Prostate gland (tissue), 2 donors: ENCODE data around the gene TMEM131L.

ENCODE experiments used
- POLR2A ChIP-seq: fragments of 450-650 bp; IDR thresholded peaks from one replicate; pipeline ENCODE4 v1.6.1; 2016; ENCODE audit warnings: antibody characterized with exemption, mild to moderate bottlenecking
- TF ChIP-seq, protein P1 (sequence below), 4 experiments: fragments of 200-600 bp in 2 of 4; fragments of 450-650 bp in 2 of 4; sonication (generic) in 2 of 4; IDR thresholded peaks; 1 replicate in 3 of 4; 2 replicates in 1 of 4; pipeline ENCODE4 v1.5.1; 2016 to 2019; ENCODE audit warnings: antibody characterized with exemption in 4 of 4, mild to moderate bottlenecking in 2 of 4, moderate library complexity in 2 of 4

DNA sequence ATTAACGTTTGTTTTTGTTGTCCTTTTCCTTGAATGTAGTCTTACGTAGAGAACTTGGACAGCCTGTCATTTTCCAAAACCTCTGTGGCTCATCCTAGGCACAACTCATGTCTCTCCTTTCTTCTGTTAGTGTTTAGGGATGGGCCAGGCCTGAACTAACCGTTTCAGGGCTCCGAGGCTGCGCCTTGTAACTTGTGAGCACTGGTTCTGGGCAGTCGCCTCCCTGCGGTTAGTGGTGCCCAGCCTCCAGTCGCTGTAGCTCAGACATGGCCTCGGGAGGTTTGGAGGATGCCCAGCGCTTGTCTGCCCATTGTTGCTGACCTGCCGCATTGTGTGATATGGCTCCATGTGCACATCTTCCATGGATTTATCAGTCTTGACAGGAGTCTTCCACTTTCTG, 32.8 kb downstream of the TMEM131L start:
- TF ChIP-seq, protein P1, sequence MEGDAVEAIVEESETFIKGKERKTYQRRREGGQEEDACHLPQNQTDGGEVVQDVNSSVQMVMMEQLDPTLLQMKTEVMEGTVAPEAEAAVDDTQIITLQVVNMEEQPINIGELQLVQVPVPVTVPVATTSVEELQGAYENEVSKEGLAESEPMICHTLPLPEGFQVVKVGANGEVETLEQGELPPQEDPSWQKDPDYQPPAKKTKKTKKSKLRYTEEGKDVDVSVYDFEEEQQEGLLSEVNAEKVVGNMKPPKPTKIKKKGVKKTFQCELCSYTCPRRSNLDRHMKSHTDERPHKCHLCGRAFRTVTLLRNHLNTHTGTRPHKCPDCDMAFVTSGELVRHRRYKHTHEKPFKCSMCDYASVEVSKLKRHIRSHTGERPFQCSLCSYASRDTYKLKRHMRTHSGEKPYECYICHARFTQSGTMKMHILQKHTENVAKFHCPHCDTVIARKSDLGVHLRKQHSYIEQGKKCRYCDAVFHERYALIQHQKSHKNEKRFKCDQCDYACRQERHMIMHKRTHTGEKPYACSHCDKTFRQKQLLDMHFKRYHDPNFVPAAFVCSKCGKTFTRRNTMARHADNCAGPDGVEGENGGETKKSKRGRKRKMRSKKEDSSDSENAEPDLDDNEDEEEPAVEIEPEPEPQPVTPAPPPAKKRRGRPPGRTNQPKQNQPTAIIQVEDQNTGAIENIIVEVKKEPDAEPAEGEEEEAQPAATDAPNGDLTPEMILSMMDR (IDR thresholded peaks at IDR 0.05) = no peak
- no peak for TF ChIP-seq POLR2A
